ENCODE results near the gene VPS13D.
"Not testable (repeated sequence)": the region's sequence is repeated elsewhere in the genome, so short reads cannot be mapped to it uniquely, and the experiment has no call there.

VPS13D gene

DNA sequence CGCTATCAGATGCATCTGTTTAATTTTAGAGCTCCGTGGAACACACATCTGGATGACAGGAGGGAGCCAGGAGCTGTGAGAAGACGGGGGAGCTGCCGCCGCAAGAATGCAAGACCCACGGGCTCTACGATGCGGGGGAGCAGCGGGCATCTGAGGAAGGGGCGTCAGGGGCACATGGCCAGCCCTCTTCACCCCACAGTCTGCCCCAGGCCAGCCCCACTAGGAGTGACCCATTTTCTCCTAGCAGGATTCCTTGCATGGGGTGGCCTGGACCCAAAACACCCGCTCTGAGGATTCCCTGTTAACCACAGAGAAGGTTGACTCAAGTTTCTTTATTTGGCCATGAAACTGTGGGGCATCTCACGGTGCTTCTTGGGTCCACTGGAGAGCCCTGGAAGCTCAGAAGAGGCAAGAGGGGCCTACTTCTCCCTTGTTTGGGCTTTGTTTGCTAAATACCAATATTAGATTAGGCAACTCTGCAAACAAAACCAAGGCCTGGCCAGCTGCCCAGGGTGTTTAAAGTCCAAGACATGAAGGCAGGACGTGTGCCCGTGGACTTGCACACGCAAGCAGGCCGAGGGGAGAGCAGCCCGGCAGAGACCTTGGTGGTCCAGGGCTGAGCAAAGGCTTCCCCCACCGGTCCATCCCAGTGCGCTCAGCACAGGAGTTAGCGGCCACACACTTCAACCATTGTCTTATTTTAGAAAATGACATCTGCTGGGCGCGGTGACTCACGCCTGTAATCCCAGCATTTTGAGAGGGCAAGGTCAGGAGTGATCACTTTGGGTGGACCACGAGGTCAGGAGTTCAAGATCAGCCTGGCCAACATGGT lies 298.4 kb downstream of the VPS13D start:
- DNase-seq, result peak in 29 of 42 donors; percentile 27 to 69 (median 49)
- intact Hi-C loops (cut with DNase I), result no loop called here

DNA sequence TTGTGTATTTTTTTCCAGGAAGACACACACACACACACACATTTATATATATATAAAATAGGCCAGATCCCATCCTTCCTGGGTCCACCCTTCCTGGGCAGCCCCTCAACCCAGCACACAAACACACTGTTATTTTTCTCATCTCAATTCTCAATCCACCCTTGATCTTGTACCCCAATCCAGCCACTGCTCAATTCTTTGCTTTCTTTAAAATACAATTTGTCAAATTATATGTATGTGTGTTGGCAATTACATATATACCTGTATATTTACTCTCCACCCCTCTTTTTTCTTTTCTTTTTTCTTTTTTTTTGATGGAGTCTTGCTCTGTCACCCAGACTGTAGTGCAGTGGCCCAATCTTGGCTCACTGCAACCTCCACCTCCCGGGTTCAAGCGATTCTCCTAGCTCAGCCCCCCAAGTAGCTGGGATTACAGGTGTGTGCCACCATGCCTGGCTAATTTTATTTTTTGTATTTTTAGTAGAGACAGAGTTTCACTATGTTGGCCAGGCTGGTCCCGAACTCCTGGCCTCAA lies 299.9 kb downstream of the VPS13D start:
- intact Hi-C loops (cut with DNase I), result no loop called here

DNA sequence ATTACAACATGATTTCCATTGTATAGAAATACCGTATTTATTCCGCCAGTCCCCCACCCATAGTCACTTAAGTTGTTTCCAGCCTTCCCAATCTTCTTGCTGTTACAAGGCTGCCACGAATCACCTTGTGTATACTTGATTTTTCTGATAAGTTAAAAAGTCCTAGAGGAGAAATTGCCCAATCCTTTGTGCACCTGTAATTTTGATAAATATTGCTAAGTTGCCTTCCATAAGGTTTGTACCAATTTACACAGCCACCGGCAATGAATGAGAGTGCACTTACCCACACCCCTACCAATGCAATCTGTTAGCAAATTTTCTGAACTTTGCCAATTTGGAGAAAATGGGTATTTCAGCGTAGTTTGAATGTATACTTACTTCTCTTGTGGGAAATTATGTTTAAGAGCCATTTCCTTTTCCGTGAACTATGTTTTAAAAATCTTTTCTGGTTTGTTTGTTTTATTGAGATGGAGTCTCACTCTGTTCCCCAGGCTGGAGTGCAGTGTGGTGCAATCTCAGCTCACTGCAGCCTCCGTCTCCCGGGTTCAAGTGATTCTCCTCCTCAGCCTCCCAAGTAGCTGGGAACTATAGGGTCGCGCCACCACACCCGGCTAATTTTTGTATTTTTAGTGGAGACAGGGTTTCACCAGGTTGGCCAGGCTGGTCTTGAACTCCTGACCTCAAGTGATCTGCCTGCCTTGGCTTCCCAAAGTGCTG lies 300.8 kb downstream of the VPS13D start:
- DNase-seq, result peak in 2 of 42 donors; percentile 1 to 19
- intact Hi-C loops (cut with DNase I), result no loop called here

More for the DNA sequence above, 299.9 kb downstream of the VPS13D start:
- no peak for DNase-seq

DNA sequence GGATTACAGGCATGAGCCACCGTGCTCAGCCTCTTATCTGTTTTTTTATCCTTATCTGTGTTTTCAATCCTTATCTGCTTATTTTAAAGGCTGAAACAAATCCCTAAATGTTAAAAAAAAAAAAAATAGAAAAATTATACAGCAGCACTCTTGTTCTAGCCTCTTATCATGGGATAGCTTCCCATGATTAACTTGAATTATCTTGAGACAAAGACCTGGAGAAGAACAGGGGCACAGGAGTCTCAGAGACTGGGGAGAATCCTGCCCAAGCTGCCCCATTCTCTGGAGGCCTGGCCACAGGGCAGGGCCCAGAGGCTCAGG lies 301.3 kb downstream of the VPS13D start:
- intact Hi-C loops (cut with DNase I), result no loop called here
- DNase-seq, result no peak

DNA sequence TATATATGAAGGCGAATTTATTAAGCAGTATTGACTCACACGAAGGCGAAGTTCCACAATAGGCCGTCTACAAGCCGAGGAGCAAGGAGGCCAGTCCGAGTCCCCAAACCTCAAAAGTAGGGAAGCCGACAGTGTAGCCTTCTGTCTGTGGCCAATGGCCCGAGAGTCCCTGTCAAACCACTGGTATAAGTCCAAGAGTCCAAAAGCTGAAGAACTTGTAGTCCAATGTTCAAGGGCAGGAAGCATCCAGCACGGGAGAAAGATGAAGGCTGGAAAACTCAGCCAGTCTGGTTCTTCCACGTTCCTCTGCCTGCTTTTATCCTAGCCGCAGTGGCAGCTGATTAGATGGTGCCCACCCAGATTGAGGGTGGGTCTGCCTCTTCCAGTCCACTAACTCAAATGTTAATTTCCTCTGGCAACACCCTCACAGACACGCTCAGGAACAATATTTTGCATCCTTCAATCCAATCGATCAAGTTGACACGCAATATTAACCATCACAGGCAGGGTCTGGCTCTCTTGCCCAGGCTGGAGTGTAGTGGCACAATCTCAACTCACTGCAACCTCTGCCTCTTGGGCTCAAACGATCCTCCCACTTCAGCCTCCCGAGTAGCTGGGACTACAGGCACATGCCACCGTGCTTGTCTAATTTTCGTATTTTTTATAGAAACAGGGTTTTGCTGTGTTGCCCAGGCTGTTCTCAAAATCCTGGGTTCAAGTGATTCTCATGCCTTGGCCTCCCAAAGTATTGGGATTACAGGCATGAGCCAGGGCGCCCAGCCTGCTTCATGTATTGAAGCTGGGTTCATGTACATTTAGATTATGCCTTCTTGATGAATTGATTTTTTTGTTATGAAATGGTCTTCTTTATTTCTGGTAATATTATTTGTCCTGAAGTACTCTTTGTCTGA lies 302.8 kb downstream of the VPS13D start:
- peak in 2 of 42 donors; percentile 10 to 19 for DNase-seq
- intact Hi-C loops (cut with DNase I), result no loop called here

DNA sequence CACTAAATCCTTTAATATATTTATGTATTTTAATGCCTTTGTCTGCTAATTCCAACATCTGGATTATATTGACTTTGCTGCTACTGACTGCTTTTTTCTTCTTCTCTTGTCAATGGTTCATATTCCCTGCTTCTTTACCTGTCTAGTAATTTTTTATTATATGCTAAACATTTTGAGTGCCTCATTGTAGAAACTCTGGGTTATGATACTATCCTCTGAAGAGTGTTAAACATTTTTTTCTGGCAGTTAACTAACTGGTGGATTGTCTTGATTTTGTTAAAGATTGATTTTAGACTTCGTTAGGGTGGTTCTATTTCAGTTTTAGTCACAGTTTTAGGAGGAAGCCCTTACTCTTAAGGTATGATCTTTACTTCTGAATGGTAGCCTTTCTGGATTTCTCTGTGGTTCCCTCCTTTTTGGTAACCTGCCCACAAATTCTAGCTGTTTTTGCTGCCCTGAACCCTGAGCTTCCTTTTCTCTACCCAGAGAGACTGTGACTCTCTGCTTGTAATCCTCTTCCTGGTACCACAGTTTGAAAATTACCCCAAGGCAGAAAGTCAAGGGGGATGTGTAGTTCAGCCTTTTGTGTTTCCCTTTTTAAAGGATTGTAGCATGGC lies 306.3 kb downstream of the VPS13D start:
- DNase-seq, result no peak
- intact Hi-C loops (cut with DNase I), result no loop called here

DNA sequence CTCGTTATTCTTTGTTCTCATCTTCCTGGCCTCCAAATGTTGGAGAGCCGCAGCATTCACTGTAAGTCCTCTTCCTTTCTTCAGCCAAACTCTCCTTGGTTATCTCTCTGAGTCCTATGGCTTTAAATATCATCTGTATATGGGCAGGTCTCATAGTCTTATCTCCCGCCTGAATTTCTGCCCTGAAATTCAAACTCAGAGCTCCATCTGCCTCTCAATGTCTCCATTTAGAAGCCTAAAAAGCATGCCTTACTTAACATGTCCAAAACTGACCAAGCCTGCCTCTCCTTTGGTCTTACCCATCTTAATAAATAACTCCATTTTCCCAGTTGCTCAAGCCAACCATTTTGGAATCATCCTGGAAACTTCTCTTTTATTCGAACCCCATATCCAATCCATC lies 307.5 kb downstream of the VPS13D start:
- intact Hi-C loops (cut with DNase I), result no loop called here
- DNase-seq, result no peak

DNA sequence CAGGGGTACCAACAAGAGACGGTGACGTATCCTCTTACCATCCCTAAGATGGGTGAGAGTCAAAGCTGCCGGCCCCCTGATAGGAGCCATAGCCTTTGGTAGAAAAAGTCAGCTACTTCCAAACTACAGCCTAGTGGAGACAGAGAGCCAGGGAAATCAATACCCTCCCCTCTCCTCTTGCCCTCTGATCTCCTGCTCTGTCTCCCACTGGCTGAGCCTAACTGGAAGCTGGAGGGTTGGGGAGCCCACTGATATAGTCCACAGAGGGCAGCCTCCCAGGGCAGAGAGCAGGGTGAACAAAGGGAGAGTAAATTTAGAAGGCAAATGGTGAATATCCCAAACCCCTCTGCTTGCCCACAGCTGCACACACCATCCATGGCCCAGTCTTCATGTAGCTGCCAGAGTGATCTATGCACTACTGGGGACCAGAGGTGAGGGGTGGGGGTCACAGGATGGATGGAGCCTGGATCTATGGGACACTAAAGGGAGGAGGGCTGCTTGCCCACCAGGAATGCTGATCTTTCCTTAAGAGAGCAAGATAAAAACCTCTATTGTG lies 308.2 kb downstream of the VPS13D start:
- intact Hi-C loops (cut with DNase I), result no loop called here

DNA sequence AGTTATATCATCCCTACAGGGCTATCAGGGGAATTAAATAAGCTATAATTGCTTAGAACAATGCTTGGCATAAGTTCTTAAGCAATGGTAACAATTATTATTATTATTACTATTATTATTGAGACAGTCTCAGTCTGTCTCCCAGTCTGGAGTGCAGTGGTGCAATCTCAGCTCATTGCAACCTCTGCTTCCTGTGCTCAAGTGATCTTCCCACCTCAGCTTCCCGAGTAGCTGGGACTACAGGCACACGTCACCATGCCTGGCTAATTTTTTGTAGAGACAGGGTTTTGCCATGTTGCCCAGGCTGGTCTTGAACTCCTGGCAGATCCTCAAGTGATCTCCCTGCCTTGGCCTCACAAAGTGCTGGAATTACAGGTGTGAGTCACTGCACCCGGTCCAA lies 308.7 kb downstream of the VPS13D start:
- DNase-seq; intact Hi-C loops (cut with DNase I): not testable (repeated sequence)

More for the DNA sequence above, 308.2 kb downstream of the VPS13D start:
- peak in 3 of 42 donors; percentile 1 to 10 (median 9) for DNase-seq

DNA sequence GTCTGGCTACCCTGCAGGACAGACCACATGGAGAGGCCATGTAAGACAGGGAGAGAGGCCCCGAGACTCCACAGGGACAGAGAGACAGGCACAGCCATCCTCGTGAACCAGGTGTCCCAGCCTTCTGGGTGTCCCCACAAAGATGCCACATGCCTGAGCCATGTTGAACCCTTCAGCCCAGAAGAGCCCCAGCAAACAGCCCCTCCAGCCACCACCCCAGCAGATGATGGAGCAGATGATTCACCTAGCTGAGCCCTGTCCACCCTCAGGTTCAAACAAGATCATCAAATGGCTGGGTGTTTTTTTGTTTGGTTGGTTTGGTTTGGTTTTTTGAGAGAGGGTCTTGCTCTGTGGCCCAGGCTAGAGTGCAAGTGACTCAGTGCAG lies 309.5 kb downstream of the VPS13D start:
- peak in 2 of 42 donors; percentile 7 to 8 for DNase-seq
- intact Hi-C loops (cut with DNase I), result no loop called here

DNA sequence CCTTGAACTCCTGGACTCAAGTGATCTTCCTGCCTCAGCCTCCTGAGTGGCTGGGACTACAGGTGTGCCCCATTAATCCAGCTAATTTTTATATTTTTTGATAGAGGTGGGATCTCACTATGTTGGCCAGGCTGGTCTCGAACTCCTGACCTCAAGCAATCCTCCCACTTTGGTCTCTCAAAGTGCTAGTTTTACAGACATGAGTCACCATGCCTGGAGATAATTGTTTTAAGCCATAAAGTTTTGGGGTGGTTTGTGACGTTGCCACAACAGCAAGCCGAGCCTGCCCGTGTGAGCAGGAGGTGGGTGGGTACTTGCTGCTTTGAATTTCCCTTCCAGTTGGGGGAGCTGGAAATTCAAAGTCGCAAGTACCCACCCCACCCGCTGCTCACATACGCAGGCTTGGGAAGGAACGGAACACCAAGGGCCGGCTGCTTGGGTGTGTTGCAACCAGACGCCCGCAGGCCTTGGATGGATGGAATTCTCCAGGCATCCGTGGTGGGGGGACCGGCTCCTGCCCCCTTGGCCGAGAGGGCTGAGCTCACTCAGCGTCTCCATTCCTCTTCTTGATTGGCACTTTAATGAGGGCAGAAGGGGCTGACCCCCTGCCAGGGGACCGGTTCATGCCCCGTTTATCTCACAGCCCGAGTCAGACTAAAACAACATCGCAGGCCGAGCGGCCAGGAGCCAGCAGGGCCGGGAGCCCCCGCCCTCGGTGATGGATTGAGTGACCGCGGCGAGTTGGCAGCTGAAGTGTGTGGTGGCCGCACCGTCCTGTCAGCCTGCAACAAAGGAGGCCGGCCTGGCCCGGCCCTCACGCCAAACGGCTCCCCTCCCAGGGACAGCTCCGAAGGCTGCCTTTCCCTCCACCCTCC lies 310.1 kb downstream of the VPS13D start:
- DNase-seq, result peak in 5 of 42 donors; percentile 17 to 50 (median 37)
- intact Hi-C loops (cut with DNase I), result no loop called here

DNA sequence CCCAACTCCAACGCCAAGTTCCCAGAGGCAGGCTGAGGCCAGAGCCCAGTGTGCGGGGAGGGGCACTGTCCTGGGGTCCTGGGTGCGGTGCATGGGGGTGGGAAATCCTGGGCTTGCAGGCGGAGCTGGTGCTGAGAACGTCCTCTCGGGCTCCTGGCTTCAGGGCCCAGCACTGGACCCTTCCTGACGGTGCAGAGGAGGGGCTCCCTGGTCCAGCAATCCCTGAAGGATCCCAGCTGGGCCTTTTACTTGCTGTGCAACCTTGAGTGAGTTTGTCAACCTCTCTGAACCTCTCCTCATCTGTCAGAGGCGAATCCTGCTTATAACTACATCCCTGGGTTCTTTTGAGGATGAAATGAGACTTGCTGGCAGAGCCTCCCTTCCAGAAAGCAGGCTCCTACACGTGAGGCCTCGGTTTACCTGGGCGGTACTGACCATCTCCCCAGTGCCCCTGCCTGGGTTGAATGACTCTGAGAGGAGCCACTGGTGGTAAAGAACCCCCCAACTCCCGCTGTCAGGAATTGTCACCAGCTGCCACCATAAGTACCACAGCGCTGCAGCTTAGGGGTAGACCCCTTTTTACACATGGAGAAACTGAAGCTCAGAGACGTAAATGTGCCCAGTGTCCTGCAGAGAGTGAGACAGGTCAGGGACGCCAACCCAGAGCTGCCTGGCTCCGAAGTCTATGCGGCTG lies 310.9 kb downstream of the VPS13D start:
- intact Hi-C loops (cut with DNase I), result no loop called here
- DNase-seq, result peak in 1 of 42 donors; percentile 12

DNA sequence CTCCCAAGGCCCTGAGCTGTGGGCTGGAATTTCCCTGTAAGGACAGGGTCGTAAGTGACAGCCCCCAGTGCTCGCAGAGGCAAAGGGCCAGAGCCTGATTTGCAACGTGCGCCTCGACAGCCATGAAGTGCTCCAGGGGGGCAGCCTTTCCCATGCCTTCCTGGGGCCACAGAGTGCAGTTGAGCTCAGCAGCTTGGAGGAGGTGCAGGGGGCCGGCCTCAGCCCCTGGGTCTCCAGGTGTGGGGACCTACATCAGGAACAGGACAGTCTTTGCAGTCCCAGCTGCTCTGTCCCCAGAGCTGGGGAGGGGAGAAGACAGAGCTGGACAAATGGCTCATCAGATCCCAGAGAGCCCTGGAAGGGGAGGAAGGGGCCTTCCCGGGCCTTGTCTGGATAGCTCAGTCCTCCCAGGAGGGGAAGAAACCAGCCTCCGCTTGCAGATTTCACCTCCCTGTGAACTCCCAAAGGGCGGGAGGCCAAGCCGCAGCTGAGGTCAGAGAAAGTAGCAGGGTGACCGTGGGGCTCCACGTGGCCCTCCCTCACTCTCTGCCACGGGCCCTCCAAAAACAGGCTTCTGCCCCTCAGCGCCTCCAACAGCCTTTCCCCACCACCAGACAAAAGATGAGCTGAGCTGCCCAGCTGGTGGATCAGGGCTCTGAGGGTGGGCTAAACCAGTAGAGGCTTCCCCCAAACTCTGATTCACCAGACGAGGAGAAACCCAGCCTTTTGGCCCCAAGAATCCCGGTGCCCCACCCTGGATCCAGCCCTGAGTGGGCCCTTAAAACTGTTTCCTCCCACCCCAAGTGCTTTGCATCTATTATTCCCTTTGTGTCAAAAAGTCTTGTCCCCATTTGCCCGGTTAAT lies 311.7 kb downstream of the VPS13D start:
- DNase-seq, result peak in 2 of 42 donors; percentile 26 to 36
- intact Hi-C loops (cut with DNase I), result no loop called here

DNA sequence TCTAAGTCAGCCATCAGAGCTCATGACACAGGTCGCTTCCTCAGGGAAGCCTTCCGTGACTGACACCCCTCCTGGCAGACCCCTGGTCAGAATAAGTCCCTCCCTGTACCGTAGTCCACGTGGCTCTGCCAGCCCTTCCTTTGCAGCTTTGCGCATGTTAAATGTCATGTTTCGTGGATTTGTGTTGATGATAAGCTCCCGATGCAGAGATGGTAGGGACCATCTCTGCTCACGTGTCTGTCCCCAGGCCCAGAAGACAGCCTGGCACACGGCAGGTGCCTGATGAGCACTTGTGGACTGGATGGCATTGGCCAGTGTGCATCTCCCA lies 312.3 kb downstream of the VPS13D start:
- peak in 1 of 42 donors; percentile 18 for DNase-seq
- intact Hi-C loops (cut with DNase I), result no loop called here

DNA sequence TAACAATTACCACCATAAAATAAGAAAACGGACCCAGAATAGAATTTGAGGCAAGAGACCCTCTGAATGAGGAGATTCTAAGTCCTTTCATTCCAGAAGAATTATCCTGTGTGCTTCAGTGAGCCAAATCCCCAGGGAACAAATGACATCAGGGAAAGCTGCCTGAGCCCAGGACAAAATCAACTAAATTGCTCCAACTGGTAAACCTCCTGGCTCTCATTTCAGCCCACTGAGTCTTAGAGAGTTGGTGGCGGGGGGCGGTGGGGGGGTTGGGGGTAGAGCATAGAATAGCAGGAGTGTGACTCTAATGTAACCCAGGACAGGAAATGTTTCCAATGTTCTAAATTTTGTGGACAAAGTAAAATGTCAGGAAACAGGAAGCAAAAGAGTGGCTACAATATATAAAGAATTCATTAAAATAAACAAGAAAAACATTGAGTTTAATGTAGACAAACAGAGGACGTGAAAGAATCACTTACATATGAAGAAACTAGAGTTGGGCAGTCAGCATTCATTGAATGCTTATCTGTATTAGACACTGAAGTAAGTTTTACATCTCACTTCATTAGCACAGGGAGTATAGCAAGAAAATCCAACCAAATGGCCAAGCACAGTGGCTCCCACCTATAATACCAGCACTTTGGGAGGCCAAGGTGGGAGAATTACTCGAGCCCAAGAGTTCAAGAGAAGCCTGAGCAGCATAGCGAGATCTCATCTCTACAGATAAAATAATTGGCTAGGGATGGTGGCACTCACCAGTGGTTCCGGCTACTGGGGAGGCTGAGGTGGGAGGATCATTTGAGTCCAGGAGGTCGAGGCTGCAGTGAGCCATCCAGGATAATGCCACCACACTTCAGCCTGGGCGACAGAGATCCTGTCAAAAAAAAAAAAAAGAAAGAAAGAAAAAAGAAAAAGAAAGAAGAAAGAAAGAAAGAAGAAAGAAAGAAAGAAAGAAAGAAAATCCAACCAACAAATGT lies 313.1 kb downstream of the VPS13D start:
- intact Hi-C loops (cut with DNase I), result no loop called here
- peak in 1 of 42 donors; percentile 14 for DNase-seq

All from head of caudate nucleus (tissue), 42 donors.